GM12891 (cell line): ENCODE measurements around the gene RYR3.

Source experiments
- POLR2A ChIP-seq: IDR thresholded peaks from 2 replicates; pipeline ENCODE4 v1.6.1; 2011; ENCODE audit warnings: low read depth, low read length, control low read depth
- POLR2AphosphoS5 ChIP-seq: IDR thresholded peaks from 2 replicates; pipeline ENCODE4 v1.6.1; 2011; ENCODE audit warnings: low read depth, low read length, control low read depth
- POU2F2 ChIP-seq: IDR thresholded peaks from 2 replicates; pipeline ENCODE4 v1.6.1; 2011; ENCODE audit warnings: low read depth, mild to moderate bottlenecking, control low read depth, low read length, moderate library complexity
- TAF1 ChIP-seq: IDR thresholded peaks from 2 replicates; pipeline ENCODE4 v1.6.1; 2011; ENCODE audit warnings: low read depth, low read length, control low read depth

DNA sequence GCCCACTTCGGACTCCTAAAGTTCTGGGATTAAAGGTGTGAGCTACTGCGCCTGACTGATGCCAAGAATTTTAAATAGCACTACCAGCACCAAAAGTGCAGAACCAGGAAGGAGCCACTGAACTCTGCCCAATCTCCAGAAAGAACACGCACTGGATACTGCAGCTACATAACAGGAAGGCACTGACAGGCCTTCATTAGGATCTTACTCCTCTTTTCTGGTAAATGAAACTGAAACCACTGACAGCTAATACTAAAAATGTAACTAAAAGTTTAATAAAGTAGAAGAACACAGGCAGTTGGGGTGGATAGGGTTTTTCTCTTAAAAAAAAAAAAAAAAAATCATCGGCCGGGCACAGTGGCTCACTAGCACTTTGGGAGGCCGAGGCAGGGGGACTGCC is 583.4 kb downstream of the RYR3 start:
- TF ChIP-seq POLR2AphosphoS5: no peak
- TF ChIP-seq POLR2A: no peak
- no peak for TF ChIP-seq TAF1
- TF ChIP-seq POU2F2: no peak
